HG03064 (cell line): ENCODE data around the gene LRRC37A3.
"Not testable (repeated sequence)": the region's sequence is repeated elsewhere in the genome, so short reads cannot be mapped to it uniquely, and the experiment has no call there.

Source experiments
- ATAC-seq: cut with Tn5 transposase; IDR thresholded peaks from one replicate; pipeline ENCODE4 v1.9.1; 2021; ENCODE audit warnings: low read depth; ENCODE audit not compliant: unreplicated experiment

LRRC37A3 gene

GRCh38 chr17:64919289-64920025, at the start of gene LRRC37A3:
Gene LRRC37A3 (minus strand): TSS chr17:64919478. CDS start chr17:64897257, 22,221 bp downstream.
- peak; percentile 87 for ATAC-seq

DNA sequence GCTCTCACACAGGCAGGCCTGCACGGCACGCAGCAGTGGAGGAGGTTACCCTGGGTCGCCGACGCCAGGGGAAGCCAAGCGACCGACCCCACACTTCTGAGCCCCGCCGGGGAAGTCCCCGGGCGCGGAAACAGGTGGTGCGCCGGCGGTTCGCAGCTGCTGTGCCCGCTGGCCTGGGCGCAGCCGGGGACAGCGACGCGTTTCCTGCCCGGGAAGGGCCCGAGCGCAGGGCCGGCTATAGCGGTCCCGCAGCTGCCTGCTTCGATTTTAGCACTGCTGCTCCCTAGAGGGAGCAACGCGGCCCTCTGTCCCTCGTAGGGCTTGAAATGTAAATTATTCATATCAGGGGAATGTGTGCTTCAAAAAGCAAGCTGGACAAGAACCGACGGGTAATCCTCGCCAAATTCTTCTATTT, 46.6 kb upstream of the LRRC37A3 start:
- ATAC-seq = peak; percentile 90

GRCh38 chr17:64965256-64965872, 46.1 kb upstream of the LRRC37A3 start:
- ATAC-seq = not testable (repeated sequence)

DNA sequence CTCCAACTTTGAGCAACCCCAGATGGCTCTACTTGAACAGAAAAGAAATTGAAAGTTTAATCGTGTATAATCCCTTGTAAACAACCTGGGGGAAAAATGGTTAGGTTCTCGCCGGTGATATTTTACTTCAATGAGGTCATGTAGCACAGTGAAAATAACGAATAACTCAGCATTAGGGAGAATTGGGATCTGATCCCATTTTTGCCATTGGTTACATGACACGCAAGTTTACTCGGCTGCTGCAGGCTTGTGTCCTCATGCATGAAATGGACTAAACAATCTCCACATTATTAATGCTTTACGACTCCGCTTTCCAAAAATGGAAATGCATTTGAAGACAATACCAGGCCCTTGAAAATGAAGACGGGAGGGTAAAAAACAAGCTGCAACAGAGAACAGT, 45.5 kb upstream of the LRRC37A3 start:
- no peak for ATAC-seq

- not testable (repeated sequence) for ATAC-seq
These were observed 44.5 kb upstream of the LRRC37A3 start for GRCh38 chr17:64963814-64964213.

DNA sequence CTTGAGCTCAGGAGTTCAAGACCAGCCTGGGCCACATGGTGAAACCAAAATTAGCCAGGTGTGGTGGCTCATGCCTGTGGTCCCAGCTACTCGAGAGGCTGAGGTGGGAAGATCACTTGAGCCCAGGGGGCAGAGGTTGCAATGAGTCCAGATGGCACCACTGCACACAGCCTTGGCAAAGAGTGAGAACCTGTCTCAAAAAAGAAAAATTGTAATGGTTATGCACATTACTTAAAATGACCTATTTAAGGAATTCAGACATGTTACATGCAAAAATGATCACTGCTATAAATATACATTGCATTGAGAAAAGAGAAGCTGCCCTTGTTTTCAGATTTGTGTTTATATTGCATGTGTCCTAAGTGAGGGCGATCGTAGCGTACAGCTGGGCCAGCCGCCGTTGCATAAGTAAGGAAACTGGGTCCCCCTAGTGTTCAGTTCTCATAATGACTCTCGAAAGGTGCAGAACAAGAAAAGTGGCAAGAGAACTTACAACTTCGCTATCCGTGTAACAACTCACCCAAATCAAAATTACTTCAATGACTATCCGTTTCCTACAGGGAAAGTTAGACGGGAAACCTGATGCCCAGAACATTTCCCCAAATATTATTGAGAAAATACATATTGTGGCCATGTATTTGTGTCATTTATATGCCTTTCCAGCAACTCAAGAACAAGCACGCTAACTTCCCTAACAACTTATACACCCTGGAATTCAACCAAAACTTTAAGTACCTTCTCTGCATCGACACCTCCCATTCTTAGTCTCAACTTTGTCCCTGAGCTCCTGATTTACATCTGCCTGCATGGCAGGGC, 42.5 kb upstream of the LRRC37A3 start:
- ATAC-seq = not testable (repeated sequence)

- ATAC-seq = no peak
These were observed 32.6 kb upstream of the LRRC37A3 start for GRCh38 chr17:64951877-64952276.

DNA sequence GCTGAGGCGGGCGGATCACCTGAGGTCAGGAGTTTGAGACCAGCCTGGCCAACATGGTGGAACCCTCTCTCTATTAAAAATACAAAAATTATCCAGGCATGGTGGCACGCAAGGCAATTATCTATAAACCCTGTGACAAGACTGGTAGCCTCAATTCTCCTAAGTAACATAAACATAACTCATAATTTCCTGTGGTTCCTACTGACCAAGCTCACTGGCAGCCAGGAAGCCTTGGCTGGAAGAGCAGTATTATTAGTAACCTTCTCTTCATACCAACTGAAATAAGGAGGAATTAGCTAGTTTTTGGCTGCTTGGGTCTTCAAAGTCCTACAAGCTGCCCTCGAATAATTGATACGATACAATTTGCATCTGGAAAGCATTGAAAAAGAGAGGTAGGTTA, 31.6 kb upstream of the LRRC37A3 start:
- ATAC-seq = no peak

GRCh38 chr17:64947152-64947551, 27.9 kb upstream of the LRRC37A3 start:
- ATAC-seq = no peak

DNA sequence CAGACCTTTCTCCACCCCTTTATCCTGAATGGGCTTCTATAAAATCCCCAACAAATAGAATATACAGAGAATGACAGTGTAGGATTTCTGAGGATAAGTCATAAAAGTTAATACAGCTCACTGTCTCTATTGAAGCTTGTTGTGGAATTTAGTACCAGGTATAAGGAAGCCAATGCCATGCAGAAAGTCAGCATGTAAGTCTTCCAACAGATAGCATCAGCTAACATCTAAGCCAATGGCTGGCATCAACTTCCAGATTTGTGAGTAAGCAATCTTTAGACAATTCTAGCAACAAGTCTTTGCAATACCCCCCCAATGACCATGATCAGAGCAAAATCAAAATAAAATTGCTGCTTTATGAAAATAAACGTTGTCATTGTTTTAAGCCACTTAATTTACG, 22.5 kb upstream of the LRRC37A3 start:
- ATAC-seq = no peak

GRCh38 chr17:64941045-64941444, 21.8 kb upstream of the LRRC37A3 start:
- no peak for ATAC-seq

GRCh38 chr17:64940055-64940454, 20.8 kb upstream of the LRRC37A3 start:
- no peak for ATAC-seq

DNA sequence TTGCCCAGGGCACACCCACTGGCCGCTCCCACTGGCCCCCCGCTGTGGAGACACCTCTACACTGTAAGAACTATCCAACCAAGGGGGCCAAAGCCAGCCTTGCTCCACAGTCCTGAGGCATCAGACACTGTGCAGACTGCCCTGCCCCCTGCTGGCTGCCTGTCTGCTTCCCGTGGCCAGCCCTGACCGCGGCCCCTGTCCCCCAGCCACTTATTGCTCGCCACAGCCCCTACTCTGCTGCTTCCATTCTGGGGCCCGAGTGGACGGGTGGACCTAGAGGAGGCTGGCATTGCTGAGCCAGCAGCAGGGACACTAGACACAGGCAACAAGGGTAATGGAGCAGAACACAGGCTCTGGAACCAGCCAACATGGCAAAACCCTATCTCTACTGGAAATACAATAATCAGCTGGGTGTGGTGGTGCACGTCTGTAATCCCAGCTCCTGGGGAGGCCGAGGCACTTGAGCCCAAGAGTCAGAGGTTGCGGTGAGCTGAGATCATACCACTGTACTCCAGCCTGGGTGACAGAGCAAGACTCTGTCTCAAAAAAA, 19.7 kb upstream of the LRRC37A3 start:
- ATAC-seq = no peak

- no peak for ATAC-seq
These were observed 19.0 kb upstream of the LRRC37A3 start for GRCh38 chr17:64938290-64938689.

DNA sequence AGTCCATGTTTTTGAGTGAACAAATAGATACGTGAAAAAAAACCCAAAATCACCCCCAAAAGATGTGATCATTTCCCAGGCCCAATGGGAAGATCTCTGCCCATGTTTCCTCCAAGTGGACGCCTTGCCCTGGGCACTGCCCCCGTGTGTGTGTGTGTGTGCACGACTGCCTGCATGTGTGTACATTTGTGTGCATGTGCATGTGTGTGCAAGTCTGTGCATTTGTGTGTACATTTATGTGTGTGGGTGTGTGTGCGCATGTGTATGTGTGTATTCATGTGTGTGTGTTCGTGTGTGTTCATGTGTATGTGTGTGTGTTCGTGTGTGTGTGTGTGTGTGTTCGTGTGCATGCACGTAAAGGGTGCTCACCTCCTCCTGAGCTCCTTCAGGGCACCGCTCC, 16.8 kb upstream of the LRRC37A3 start:
- ATAC-seq = no peak

GRCh38 chr17:64934284-64934778, 15.1 kb upstream of the LRRC37A3 start:
- ATAC-seq = not testable (repeated sequence)

GRCh38 chr17:64932850-64933249, 13.6 kb upstream of the LRRC37A3 start:
- ATAC-seq = not testable (repeated sequence)

DNA sequence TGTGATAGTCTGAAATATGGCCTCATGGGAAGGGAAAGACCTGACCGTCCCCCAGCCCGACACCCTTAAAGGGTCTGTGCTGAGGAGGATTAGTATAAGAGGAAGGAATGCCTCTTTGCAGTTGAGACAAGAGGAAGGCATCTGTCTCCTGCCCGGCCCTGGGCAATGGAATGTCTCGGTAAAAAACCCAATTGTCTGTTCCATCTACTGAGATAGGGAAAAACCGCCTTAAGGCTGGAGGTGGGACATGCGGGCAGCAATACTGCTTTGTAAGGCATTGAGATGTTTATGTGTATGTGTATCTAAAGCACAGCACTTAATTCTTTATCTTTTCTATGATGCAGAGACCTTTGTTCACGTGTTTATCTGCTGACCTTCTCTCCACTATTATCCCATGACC, 11.1 kb upstream of the LRRC37A3 start:
- ATAC-seq = not testable (repeated sequence)

GRCh38 chr17:64929419-64930209, 10.3 kb upstream of the LRRC37A3 start:
- ATAC-seq = not testable (repeated sequence)

GRCh38 chr17:64928701-64929100, 9.4 kb upstream of the LRRC37A3 start:
- not testable (repeated sequence) for ATAC-seq
